Glutamatergic neuron (in vitro differentiated cells): ENCODE results near the gene CXorf38. TPM values are rescaled to one million over a fixed set of nuclear protein-coding genes. Genes with fewer than 3 reads are reported as not detected.

Source experiments
- DNase-seq: peaks from one replicate; pipeline ENCODE4 v3.0.0; 2022
- H3K27ac Mint-ChIP-seq: one replicate; pipeline ENCODE4 v1.8.0; 2020; ENCODE audit warnings: mild to moderate bottlenecking, mixed read lengths, inconsistent platforms; ENCODE audit not compliant: unreplicated experiment
- H3K27me3 Mint-ChIP-seq: one replicate; pipeline ENCODE4 v1.8.0; 2020; ENCODE audit warnings: mild to moderate bottlenecking, moderate library complexity, mixed read lengths, inconsistent platforms; ENCODE audit not compliant: unreplicated experiment
- H3K36me3 Mint-ChIP-seq: one replicate; pipeline ENCODE4 v1.8.0; 2020; ENCODE audit warnings: mild to moderate bottlenecking, mixed read lengths, inconsistent platforms; ENCODE audit not compliant: unreplicated experiment
- H3K4me1 Mint-ChIP-seq: one replicate; pipeline ENCODE4 v1.8.0; 2020; ENCODE audit warnings: mild to moderate bottlenecking, low read depth, mixed read lengths, inconsistent platforms; ENCODE audit not compliant: unreplicated experiment
- H3K4me3 Mint-ChIP-seq: one replicate; pipeline ENCODE4 v1.8.0; 2020; ENCODE audit warnings: mild to moderate bottlenecking, mixed read lengths, inconsistent platforms; ENCODE audit not compliant: unreplicated experiment
- H3K9me3 Mint-ChIP-seq: one replicate; pipeline ENCODE4 v1.8.0; 2020; ENCODE audit warnings: mild to moderate bottlenecking, moderate library complexity, mixed read lengths, inconsistent platforms; ENCODE audit not compliant: unreplicated experiment
- total RNA-seq: library from RNA; stranded (reverse); fragmentation: NEBNext Ultra II Directional; extraction: Animal tissue kit (Norgen Biotek cat#: 25700); gene quantifications from one replicate; pipeline ENCODE4 v1.2.1, GENCODE V29; 2021; ENCODE audit not compliant: unreplicated experiment
- TF ChIP-seq, protein P1 (sequence below): fragments of 200-600 bp; sonication (generic); IDR thresholded peaks from one replicate; pipeline ENCODE4 v1.5.0; 2021; ENCODE audit not compliant: partially characterized antibody, unreplicated experiment

The CXorf38 gene
- total RNA-seq, 1 donor from 2014 or later: 7.8 TPM

DNA sequence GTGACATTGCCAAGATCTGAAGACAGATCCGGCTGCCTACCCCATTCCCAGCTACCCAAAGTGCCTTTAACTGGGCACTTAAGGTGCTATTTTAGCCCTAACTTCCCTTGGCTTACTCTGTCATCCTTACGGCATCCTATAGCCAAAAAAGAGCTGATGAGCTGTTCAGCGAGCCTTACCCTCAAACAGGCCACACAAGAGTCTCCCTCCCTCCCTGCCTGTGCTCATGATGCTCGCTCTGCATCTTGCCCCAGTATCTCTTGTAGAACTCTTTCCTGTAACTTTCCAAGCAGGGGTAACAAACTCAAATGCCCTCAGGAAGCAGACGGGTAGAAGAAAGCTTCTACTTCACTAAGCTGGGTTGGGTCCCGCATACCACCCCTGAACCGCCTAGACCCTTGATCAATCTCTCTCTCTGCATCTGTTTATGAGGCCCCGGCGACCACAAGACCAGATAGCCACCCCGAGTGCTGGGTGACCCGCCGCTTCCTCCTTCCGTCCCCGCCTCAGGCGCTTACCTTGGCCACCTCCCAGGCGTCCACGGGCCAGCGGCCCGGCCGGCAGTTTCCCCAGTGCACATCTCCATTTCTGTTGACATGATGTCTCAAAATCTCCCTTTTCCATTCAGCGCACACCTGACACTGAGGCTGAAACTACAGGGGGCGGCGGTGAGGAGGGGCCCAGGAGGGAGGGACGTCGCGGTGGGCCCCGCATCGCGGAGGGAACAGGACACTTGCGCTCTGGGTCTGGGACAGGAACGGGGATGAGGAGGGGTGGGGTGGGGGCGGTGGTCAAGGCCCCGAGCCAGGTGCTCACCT is 663 bp downstream of the CXorf38 start:
- H3K9me3 Mint-ChIP-seq: peaks cover 2% of the 10 kb centered on the region
- H3K36me3 Mint-ChIP-seq: no peaks in the 10 kb centered on the region
- peaks cover 6% of the 10 kb centered on the region for H3K27me3 Mint-ChIP-seq
- peaks cover 6% of the 10 kb centered on the region for H3K4me1 Mint-ChIP-seq
- peak overlapping the region; percentile 73 for H3K27ac Mint-ChIP-seq
- H3K4me3 Mint-ChIP-seq: peak overlapping the region; percentile 95
- peak; percentile 22 for DNase-seq
- TF ChIP-seq, protein P1, sequence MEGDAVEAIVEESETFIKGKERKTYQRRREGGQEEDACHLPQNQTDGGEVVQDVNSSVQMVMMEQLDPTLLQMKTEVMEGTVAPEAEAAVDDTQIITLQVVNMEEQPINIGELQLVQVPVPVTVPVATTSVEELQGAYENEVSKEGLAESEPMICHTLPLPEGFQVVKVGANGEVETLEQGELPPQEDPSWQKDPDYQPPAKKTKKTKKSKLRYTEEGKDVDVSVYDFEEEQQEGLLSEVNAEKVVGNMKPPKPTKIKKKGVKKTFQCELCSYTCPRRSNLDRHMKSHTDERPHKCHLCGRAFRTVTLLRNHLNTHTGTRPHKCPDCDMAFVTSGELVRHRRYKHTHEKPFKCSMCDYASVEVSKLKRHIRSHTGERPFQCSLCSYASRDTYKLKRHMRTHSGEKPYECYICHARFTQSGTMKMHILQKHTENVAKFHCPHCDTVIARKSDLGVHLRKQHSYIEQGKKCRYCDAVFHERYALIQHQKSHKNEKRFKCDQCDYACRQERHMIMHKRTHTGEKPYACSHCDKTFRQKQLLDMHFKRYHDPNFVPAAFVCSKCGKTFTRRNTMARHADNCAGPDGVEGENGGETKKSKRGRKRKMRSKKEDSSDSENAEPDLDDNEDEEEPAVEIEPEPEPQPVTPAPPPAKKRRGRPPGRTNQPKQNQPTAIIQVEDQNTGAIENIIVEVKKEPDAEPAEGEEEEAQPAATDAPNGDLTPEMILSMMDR: no peak

- Mint-ChIP-seq H3K36me3 (no peaks in the 10 kb centered on the region), H3K27me3 (peaks cover 6% of the 10 kb centered on the region), H3K27ac (no peak overlapping the region), H3K9me3 (peaks cover 2% of the 10 kb centered on the region), H3K4me3 (peak overlapping the region; percentile 78), H3K4me1 (peaks cover 6% of the 10 kb centered on the region)
- DNase-seq: no peak
- TF ChIP-seq, protein P1: no peak
These were observed 2.5 kb downstream of the CXorf38 start for GRCh38 chrX:40644821-40645358.

DNA sequence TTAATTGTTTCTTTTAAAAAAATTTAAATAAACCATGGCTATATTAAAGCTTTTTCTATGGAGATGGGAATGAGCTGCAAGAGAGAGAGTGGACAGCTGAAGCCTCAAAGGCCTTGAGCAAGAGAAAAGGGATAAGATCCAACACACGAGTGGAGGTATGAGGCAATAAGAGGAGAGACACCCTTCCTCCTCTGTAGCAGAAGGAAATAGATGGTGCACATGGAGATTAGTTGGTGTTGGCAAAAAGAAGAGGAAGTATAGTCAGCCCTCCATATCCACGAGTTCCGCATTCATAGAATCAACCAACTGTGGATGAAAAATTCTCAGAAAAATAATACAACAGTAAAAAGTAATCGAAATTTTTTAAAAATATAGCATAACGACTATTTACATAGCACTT is 3.2 kb downstream of the CXorf38 start:
- Mint-ChIP-seq H3K27me3 (peaks cover 6% of the 10 kb centered on the region), H3K27ac (no peak overlapping the region), H3K36me3 (no peaks in the 10 kb centered on the region), H3K9me3 (peaks cover 2% of the 10 kb centered on the region), H3K4me1 (peaks cover 6% of the 10 kb centered on the region), H3K4me3 (peak overlapping the region; percentile 38)
- TF ChIP-seq, protein P1: no peak
- DNase-seq: no peak

GRCh38 chrX:40637687-40638086 is 9.7 kb downstream of the CXorf38 start:
- Mint-ChIP-seq H3K9me3 (peaks cover 1% of the 10 kb centered on the region), H3K27ac (no peak overlapping the region), H3K4me3 (no peak overlapping the region), H3K27me3 (peaks cover 2% of the 10 kb centered on the region), H3K4me1 (no peaks in the 10 kb centered on the region), H3K36me3 (no peaks in the 10 kb centered on the region)
- DNase-seq: no peak
- TF ChIP-seq, protein P1: no peak

DNA sequence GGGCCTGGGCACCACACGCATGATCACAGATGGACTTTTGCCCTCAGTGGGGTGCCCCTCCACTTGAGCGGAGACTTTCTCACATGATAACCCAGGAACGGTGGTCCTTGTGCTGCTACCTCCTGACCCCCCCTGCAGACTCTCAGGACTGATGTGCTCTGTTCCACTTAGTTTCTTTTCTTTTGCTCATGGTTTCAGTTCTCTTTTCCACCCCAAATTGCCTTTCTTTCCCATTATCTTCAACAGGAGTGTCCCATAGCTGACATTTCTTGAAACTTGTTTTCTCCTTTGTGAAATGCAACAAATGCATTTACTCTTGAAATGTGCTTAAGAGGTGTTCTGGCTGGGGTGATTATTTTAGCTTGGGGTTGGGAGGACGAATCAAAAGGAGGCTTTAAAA is 15.2 kb downstream of the CXorf38 start:
- Mint-ChIP-seq H3K27ac (no peak overlapping the region), H3K4me3 (no peak overlapping the region), H3K36me3 (no peaks in the 10 kb centered on the region), H3K27me3 (peaks cover 2% of the 10 kb centered on the region), H3K4me1 (no peaks in the 10 kb centered on the region), H3K9me3 (peaks cover 1% of the 10 kb centered on the region)
- TF ChIP-seq, protein P1: no peak
- DNase-seq: no peak
